ENCODE data around the gene DARS1.

DARS1 gene

GRCh38 chr2:135985018-135985825, at the start of gene DARS1:
Gene DARS1 (minus strand): TSS chr2:135985626. CDS start chr2:135985468, 158 bp downstream.
- DNase-seq = peak; percentile 74

GRCh38 chr2:136034629-136035028, 49.2 kb upstream of the DARS1 start:
- DNase-seq = no peak

- no peak for DNase-seq
These were observed 47.5 kb upstream of the DARS1 start for GRCh38 chr2:136032817-136033535.

- no peak for DNase-seq
These were observed 46.8 kb upstream of the DARS1 start for GRCh38 chr2:136032192-136032591.

GRCh38 chr2:136031711-136032110, 46.3 kb upstream of the DARS1 start:
- DNase-seq = no peak

GRCh38 chr2:136030406-136030805, 45.0 kb upstream of the DARS1 start:
- DNase-seq = no peak

GRCh38 chr2:136029149-136029548, 43.7 kb upstream of the DARS1 start:
- no peak for DNase-seq

GRCh38 chr2:136028001-136028400, 42.6 kb upstream of the DARS1 start:
- DNase-seq = no peak

GRCh38 chr2:136027112-136027511, 41.7 kb upstream of the DARS1 start:
- DNase-seq = no peak

GRCh38 chr2:136025057-136025973, 39.9 kb upstream of the DARS1 start:
- DNase-seq = peak; percentile 3

- DNase-seq = no peak
These were observed 39.2 kb upstream of the DARS1 start for GRCh38 chr2:136024616-136025015.

GRCh38 chr2:136024185-136024584, 38.8 kb upstream of the DARS1 start:
- DNase-seq = no peak

- no peak for DNase-seq
These were observed 38.0 kb upstream of the DARS1 start for GRCh38 chr2:136023416-136023815.

GRCh38 chr2:136022396-136023146, 37.1 kb upstream of the DARS1 start:
- no peak for DNase-seq

- DNase-seq = no peak
These were observed 36.5 kb upstream of the DARS1 start for GRCh38 chr2:136021976-136022375.

- no peak for DNase-seq
These were observed 36.0 kb upstream of the DARS1 start for GRCh38 chr2:136021406-136021805.

GRCh38 chr2:136020831-136021230, 35.4 kb upstream of the DARS1 start:
- DNase-seq = no peak

GRCh38 chr2:136019825-136020224, 34.4 kb upstream of the DARS1 start:
- DNase-seq = no peak

GRCh38 chr2:136019306-136019705, 33.9 kb upstream of the DARS1 start:
- DNase-seq = no peak

GRCh38 chr2:136017786-136018185, 32.4 kb upstream of the DARS1 start:
- DNase-seq = no peak

GRCh38 chr2:136016836-136017235, 31.4 kb upstream of the DARS1 start:
- DNase-seq = no peak

GRCh38 chr2:136016427-136016826, 31.0 kb upstream of the DARS1 start:
- DNase-seq = no peak

Measured in NCI-H2029 treated with DMSO at 0.1 percent for 48 hours (cell line).